Urothelium cell line (cell line): ENCODE data around the gene NKAP.
"Not testable (repeated sequence)": the region's sequence is repeated elsewhere in the genome, so short reads cannot be mapped to it uniquely, and the experiment has no call there.

Source experiments
- DNase-seq: peaks from one replicate; pipeline ENCODE4 v3.0.0; 2011; ENCODE audit warnings: low spot score, mixed read lengths
- FAIRE-seq: peaks from 2 replicates; lab custom pipeline; 2011; peaks lifted over from hg19 to GRCh38; lab: Jason Lieb, UNC

NKAP gene

DNA sequence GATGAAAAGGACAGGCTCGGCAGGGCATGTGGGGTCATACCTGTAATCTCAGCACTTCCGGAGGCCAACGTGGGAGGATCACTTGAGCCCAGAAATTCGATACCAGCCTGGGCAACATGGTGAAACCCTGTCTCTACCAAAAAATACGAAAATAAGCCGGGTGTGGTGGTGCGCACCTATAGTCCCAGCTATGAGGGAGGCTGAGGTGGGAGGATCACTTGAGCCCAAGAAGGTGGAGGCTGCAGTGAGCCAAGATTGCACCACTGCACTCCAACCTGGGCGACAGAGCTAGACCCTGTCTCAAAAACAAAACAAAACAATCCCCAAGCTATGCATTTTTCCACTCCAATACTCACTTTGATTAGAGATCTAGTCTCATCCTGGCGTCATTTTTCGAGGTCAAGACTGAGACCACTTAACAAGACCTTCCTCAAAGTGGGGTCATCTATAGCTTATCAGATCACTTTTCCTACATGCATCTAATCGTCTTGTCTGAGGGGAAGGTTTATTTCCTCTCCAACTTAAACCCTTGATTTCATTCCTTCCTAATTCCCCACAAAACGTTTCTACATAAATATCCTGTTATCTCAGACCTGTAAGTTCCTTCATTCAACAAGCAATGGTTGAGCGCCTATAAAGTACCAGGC, 1.3 kb downstream of the NKAP start:
- FAIRE-seq (no peak), DNase-seq (no peak)

DNA sequence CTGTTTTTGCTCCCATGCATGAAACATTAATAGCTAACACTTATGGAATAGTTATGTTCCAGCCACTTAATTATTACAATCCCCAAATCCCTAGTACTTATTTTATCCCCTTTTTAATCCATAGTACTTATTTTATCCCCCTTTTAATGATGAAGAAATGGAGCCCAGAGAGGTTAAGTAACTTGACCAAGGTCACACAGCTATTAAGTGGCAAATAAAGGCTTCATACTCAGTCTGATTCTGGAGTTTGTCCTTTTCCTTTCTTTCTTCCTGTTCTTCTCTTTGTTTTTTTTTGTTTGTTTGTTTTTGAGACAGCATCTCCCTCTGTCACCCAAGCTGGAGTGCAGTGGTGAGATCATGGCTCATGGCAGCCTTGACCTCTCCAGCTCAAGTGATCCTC, 2.2 kb downstream of the NKAP start:
- no peak for FAIRE-seq
- DNase-seq, result no peak

DNA sequence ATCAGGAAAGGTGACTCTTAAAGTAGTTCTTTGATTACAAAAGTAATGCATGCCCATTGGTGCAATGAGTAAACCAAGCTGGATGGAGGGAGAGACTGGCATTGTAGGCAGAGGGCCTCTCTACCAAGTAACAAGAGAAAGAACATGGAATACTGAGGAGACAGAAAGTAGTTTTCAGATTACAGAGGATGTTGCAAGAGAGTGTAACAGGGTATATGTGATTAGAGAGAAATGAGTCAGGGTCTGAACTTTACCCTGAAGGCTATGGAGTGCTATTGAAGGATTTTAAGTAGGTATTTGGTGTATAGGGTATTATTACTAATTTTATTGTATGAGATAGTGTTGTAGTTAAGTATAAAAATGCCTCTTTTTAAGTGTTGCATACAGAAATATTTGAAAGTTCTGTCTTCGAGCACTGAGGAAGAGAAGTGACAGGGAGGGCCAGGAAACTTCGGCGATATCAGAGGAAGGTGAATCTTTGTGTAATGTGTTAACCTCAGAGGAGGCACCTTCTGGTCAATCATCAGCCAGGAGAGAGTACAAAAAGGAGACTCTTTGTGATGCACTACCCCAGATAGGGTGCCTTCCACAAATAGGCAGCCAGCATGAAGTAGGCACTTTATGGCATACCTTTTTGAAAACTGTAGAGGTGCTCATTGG, 8.2 kb downstream of the NKAP start:
- FAIRE-seq, result no peak
- DNase-seq, result no peak

DNA sequence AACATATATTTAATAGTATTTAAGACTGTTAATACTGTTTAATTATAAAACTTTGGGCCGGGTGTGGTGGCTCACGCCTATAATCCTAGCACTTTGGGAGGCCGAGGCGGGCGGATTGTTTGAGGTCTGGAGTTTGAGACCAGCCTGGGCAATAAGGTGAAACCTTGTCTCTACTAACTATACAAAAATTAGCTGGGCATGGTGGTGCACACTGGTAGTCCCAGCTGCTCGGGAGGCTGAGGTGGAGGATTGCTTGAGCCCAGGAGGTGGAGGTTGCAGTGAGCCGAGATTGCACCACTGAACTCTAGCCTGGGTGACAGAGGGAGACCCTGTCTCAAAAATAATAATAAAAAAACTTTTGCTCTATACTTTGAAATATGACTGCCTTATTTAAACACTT, 21.2 kb downstream of the NKAP start:
- not testable (repeated sequence) for FAIRE-seq, DNase-seq

DNA sequence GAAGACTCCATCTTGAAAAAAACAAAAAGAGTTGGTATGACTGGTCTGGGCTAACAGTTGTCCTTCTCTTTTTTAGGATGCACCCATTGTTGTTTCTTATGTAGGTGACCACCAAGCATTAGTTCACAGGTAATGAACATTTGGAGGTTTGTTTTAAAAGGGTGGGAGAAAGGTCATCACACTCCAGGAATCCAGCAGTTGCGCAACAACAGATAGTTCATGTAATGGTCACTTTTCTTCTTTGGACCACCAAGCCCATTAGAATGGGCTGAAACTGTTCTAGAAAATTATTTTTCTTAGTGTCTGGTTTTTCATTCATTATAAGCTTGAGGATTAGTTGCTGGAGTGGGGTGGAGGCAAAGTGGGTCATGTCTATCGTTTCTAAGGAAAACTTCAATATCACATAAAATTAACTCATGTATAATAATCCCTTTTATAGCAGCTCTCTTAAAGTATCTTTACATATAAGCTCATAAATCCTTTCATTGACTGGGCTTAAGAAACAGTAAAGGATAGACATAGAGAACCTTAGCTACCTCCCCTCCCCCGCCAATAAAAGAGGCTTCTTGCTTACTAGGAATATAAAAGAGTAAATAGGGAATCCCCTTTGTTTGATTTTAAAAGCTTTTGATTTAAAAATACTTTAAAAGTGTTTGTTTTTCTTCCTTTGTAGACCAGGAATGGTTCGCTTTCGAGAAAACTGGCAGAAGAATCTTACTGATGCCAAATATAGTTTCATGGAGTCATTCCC, 23.5 kb downstream of the NKAP start:
- DNase-seq (no peak), FAIRE-seq (no peak)

DNA sequence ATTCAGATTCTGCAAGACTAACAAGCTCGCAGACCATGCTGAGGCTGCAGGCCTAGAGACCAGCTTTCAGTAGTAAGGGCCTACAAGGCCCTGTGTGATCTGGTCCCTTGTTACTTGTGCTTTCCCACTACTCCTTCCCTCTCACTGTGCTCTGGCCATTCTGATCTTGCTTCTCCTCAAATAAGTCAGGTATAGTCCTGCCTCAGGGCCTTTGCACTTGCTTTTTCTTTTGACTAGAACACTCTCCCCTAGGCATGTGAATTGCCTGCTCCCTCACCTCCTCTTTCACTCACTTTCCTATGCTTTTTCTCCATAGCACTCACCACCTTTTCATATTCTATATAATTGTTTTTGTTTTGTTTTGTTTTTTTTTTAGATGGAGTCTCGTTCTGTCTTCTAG, 25.7 kb downstream of the NKAP start:
- FAIRE-seq (no peak), DNase-seq (no peak)

DNA sequence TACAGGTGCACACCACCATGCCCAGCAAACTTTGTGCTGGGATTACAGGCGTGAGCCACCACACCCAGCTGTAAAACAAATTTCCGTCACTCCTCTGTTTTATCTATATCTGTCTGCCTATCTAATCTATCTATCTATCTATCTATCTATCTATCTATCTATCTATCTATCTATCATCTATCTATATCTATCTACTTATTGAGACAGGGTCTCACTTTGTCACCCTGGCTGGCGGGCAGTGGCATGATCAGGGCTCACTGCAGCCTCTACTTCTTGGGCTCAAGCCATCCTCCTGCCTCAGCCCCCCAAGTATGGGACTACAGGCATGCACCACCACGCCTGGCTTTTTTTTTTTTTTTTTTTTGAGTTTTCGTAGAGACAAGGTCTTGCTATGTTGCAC, 27.2 kb downstream of the NKAP start:
- no peak for FAIRE-seq
- no peak for DNase-seq

DNA sequence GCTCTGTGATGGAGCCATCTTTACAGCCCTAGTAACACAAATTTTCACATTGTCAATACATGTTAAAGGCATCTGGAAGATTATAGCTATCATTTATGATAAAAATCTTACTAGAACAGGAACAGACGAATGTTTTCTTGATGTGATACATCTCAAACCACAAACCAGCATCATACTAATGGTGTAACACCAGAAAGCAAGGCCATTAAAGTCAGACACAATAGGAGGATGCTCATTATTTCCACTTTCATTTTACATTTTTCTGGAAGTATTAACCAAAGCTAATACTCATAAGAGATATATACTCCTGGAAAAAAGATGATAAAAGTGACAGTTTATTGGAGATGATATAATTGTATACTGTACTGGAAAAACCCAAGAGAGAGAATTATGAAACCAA, 42.6 kb downstream of the NKAP start:
- FAIRE-seq, result no peak
- no peak for DNase-seq

DNA sequence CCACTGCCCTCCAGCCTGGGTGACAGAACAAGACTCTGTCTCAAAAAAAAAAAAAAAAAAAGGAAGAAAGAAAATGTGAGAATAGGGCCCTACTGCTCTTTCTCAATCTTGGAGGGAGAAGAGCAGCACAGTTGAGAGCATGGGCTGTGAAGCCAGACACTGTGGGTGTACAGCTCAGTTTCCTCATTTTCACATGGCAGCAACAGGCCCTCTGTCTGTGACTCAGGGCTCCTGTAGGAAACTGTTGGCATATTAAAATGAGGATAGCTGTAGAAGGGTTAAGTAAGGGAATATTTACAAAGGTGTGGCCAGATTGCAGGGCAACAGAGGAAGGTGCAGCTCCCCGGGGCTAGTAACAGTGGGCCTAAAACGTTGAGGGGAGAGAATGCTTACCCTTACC, 44.4 kb downstream of the NKAP start:
- no peak for FAIRE-seq

DNA sequence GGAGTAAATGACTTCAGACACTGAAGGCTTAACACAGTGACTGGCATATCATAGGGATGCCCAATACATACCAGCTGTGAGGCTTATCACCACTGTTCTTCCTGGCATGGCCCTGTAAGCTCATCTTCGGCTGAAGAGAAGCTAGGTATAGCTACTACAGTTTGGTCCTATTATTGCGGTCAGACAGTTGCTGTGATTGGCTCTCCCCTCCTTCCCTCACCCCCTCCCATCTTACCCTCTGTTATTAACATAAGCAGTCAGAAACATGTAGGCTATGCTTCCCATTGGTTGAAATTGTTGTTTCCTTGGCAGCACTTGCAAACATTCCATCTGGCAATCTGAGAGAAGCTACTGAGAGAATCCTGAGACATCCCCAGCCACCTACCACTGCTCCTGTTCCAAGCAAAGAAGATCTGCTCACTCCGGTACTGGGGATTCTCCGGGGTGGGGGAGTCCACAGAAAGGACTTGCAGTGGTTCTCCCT, 47.7 kb downstream of the NKAP start, which contains the start of gene AKAP14:
Gene AKAP14 (plus strand): TSS at position 51 of the 484 bp plus-strand sequence. CDS start 7,331 bp downstream, outside the sequence.
- DNase-seq (no peak), FAIRE-seq (no peak)

More for the DNA sequence above, 44.4 kb downstream of the NKAP start:
- no peak for DNase-seq

DNA sequence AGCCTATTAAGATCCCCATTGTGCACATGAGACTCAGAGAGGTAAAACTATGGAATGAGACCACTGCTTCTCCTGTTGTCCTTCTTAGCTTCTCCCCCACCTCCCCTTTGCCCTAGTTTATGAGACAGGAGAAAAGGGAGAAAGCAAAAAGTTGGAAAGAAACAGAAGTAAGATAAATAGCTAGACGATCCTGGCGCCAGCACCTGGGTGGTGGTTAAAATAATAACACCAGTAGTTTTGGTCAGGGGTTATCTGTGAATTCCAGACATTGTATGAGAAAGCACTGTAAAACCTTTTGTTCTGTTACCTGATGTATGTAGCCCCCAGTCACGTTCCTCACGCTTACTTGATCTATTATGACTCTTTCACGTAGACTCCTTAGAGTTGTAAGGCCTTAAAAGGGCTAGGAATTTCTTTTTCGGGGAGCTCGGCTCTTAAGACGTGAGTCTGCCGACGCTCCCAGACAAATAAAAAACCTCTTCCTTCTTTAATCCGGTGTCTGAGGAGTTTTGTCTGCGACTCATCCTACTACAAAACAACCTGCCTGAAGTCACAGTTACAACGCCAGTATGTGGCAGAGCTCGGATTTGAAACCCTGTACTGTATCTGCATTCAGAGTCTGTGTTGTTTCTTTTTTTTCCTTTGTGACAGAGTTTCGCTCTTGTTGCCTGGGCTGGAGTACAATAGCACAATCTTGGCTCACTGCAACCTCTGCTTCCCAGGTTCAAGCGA, 51.4 kb downstream of the NKAP start:
- FAIRE-seq, DNase-seq: not testable (repeated sequence)

DNA sequence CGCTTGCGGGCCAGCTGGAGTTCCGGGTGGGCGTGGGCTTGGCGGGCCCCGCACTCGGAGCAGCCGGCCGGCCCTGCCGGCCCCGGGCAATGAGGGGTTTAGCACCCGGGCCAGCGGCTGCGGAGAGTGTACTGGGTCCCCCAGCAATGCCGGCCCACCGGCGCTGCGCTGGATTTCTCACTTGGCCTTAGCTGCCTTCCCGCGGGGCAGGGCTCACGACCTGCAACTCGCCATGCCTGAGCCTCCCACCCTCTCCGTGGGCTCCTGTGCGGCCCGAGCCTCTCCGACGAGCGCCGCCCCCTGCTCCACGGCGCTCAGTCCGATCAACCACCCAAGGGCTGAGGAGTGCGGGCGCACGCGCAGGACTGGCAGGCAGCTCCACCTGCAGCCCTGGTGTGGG, 52.9 kb downstream of the NKAP start:
- DNase-seq, FAIRE-seq: not testable (repeated sequence)

DNA sequence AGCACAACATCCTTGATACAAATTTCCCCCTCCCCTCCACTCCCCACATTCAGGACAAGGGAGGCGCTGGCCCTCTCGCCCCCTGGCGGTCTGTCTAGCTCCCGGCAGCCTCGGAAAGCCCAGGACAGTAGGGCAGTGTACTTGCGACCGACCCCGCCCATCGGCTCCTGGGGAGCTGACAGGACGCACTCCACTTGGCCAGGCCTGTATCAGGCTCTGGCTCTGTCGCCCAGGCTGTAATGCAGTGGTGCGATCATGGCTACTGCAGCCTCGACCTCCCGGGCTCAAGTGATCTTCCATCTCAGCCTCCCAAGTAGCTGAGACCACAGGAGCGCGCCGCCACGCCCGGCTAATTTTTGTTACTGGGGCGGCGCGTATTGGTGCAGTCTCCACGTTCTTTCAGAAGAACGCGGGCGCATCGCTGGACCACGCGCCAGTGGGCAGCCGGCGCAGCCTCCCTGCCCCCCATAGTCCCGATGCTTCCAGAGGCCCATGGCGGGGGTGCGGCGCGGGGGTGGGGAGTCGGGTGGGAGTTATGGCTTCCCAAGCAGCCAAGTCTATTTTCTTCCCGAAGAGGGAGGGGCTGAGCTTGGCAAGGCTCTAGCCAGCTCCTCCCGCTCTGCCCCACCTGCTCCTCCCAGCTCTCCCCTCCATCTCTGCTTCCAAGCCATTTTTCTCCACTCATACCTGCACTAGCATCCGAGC, 55.7 kb downstream of the NKAP start:
- FAIRE-seq, result no peak
- DNase-seq, result peak; percentile 67

DNA sequence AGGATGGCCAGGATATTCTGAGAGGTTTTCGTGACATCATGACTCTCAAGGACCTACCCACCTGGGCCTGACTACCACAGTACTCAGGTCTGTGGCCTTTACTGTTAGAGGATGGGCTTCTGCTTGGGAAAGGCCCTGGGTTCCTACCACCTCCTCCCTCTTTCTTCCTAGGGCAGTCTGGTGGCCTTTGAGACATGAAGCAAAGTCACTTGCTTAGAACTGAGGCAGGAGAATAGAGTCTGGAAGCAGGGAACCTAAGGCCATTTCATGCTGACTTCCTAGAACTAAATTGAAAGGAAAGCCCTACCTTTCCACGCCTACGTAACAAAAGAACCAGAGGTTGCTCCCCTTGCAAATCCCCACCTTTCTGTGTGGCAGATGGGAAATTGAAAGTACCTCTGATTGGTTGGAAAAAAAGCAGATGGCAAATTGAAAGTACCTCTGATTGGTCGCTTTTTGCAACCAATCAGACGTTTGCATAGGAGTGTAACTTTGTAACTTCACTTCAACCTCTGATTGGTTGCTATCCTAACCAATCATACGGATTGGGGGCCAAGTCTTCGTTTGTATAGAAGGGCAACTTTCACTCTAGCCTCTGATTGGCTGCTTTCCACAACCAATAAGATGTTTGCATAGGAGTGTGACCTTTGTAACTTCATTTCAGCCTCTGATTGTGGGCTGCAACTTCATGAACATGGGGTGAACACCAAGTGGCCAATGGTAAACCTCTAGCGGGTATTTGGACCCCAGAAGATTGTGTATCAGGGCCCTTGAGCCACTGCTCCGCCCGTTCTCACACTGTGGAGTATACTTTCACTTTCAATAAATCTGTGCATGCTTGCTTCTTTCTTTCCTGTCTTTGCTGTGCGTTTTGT, 57.8 kb downstream of the NKAP start:
- DNase-seq (no peak), FAIRE-seq (no peak)

DNA sequence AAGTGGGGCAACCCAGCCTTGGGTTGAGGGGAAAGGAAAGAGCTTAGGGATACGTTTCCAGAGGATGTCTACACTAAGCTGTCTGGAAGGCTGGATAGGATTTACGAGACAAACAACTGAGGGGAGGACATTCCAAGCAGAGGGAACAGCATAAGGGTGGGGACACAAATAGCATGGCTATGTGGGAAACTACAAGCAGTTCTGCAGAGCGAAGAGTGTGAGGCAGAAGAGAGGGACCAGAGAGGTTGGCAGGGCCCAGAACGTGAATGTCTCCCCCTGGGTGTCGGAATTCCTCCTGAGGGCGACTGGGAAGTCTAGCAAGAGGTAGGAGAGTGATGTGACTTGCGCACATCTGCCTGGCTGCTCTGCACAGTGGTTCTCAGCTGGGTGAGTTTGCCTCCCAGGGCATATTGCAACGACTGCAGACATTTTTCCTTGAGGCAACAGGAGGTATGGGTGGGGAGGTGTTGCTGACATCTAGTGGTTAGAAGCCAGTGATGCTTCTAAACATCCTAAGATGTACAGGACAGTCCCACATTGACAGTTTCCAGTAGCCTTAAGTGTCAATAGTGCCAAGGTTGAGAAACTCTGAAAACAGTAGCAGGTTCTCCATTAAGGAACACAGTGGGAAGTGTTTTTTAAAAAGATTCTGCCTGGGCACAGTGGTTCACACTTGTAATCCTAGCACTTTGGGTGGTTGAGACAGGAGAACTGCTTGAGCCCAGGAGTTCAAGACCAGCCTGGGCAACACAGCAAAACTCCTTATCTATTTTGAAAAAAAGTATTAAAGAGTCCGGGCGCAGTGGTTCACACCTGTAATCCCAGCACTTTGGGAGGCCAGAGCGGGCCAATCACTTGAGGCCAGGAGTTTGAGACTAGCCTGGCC, 62.8 kb downstream of the NKAP start:
- FAIRE-seq, result no peak
- DNase-seq, result peak; percentile 11

DNA sequence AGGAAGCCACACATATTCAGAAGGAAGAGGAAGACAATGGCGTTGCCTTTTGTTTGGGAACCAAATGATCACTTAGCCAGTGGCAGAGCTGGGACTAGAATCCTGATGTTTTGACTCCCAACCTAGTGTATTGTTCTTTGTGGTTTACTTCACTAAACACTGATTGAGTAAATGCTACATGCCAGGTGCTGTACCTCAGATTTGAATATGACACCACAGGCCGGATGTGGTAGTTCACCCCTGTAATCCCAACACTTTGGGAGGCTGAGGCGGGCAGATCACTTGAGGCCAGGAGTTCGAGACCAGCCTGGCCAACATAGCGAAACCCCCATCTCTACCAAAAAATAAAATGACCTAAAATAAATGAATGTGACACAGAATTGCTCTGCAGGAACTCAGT, 63.5 kb downstream of the NKAP start:
- DNase-seq (no peak), FAIRE-seq (no peak)

DNA sequence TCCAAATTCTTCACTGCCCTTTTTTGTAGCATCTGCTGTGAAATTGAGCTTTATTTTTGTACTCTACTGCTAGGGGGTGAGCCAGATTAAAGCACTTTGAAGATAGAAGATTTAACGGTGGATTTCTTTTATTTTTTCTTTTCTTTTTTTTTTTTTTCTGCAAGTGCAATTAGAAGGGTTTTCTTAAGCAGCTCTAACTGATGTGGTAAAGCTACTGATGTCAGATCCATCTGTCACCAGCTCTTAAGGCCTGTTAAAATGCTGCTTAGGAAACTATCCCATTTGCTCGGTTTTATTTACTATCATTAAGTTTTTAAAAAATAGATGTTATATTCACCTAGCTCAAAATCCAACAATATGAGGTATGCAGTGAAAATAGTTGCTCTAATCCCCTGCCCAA, 64.8 kb downstream of the NKAP start:
- DNase-seq (no peak), FAIRE-seq (no peak)

DNA sequence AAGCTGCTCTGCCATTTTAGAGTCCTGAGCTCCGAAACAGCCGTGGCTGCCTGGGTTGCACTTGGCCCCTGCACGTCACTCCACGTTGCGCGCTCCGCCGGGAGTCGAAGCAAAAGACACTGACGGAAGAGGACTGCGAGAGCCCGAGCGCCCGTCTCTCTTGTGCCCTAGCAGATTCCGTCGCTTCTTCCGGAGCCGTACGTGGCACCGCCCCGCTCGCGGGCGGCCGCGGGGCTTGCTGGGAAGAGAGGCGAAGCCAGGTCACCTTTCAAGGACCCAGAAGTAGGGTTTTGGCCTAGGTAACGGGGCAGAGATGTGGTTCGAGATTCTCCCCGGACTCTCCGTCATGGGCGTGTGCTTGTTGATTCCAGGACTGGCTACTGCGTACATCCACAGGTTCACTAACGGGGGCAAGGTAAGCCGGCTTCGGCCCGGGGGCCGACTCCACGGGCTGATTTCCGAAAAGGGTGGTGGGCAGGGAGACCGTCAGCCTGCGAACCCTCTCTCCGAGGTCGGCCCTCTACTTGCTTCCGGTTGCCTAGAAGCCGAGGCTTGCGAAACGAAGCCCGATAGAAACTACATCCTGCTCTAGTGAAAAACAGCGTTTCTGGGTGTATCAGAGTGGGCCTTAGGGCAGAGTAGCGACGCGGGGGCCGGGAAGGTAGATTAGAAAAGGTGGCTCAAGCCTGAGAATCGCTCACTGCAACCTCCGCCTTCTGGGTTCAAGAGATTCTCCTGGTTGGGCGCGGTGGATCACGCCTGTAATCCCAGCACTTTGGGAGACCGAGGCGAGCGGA, 71.8 kb downstream of the NKAP start, which contains the start of the genes NDUFA1 and RNF113A:
Gene NDUFA1 (plus strand): TSS at position 234 of the 797 bp plus-strand sequence. CDS start 80 bp downstream, at position 314.
Gene RNF113A (minus strand): TSS at position 135 of the 797 bp plus-strand sequence. CDS start 120 bp downstream, at position 15.
- FAIRE-seq (no peak), DNase-seq (peak; percentile 70)
